ENCODE results near the gene NSRP1.

The NSRP1 gene

DNA sequence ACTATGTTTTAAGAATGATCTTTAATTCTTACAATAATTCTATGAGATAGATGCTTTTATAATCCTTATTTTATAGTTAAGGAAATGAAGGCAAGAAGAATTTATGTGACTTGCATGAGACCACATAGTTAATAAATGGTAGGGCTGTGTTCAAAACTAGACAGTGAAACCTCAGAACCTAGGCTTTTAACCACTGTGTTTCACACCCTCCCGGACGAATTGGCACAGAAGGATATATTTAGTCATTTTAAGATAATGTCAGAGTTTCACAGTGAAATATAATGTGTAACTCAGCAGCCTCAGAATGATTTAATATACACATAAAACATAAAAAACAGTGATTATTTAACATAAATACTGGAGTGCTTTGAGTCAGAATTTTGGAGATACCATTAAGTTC, 57.0 kb downstream of the NSRP1 start:
- no peak for DNase-seq (ENCODE audit: low read depth)
- TF ChIP-seq POLR2A (IDR thresholded peaks at IDR 0.05; ENCODE audit: extremely low read depth, insufficient read length), result no peak
- TF ChIP-seq, protein P1, sequence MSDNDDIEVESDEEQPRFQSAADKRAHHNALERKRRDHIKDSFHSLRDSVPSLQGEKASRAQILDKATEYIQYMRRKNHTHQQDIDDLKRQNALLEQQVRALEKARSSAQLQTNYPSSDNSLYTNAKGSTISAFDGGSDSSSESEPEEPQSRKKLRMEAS (IDR thresholded peaks at IDR 0.05; ENCODE audit: low read depth, low read length), result no peak
- TF ChIP-seq CTCF (IDR thresholded peaks at IDR 0.05; ENCODE audit: low read depth, low read length), result no peak
- no peak for TF ChIP-seq MYC (IDR thresholded peaks at IDR 0.05; ENCODE audit: low read depth, low read length)
- H3K4me3 ChIP-seq (ENCODE audit: low read depth, low read length), result no peak overlapping the region

DNA sequence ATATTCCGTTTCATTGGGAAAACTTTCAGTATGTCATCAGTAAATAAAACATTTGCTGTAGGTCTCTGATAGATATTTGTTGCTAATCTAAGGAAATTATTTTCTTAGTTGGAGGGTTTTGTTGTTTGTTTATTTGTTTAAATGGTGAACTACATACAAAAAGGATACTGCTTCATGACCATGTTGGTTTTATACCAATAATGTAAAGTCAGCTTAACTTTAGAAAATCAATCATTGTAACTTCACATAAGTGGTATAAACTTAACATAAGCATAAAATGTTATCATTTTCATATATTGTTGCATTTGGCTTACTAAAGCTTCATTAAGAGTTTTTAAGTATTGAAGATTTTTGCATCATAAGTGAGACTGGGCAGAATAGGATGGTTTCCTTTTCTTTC, 57.9 kb downstream of the NSRP1 start:
- no peak for TF ChIP-seq MYC (IDR thresholded peaks at IDR 0.05; ENCODE audit: low read depth, low read length)
- no peak for DNase-seq (ENCODE audit: low read depth)
- H3K4me3 ChIP-seq (ENCODE audit: low read depth, low read length), result no peak overlapping the region

DNA sequence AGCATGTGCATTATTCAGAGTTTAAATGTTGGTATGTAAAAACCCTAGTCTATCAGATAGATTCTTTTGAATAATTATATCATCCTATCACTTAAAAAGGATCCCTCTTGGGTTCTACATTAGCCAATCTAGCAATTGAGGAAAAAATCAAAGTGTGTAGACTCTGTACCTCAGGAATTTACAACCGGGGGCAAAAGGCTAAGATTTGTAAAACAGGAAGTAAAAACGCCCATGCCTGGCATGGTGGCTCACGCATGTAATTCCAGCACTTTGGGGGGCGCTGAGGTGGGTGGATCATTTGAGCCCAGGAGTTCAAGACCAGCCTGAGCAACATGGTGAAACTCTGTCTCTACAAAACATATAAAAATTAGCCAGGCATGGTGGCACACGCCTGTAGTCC, 60.2 kb downstream of the NSRP1 start:
- no peak for DNase-seq (ENCODE audit: low read depth)
- H3K4me3 ChIP-seq (ENCODE audit: low read depth, low read length), result no peak overlapping the region
- TF ChIP-seq MYC (IDR thresholded peaks at IDR 0.05; ENCODE audit: low read depth, low read length) (no peak), CTCF (IDR thresholded peaks at IDR 0.05; ENCODE audit: low read depth, low read length) (no peak), POLR2A (IDR thresholded peaks at IDR 0.05; ENCODE audit: extremely low read depth, insufficient read length) (no peak)
- TF ChIP-seq, protein P1 (IDR thresholded peaks at IDR 0.05; ENCODE audit: low read depth, low read length), result no peak

DNA sequence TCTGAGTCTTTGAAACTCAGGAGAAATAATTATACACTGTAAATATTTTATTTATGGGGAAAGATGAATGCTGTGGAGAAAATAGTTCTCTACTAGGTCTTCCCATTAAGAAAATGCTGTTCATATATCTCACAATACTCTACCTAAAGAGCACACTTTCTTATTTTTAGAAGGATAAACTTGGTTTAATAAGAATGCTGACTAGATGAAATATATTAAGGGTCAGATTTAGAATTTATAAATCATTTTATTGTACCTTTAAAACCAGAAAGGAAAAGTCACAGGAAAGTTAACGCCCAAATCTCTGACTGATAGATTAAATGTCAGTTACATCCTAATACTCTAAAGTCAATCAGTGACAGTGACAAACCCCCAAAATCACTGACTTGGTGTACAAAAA, 70.1 kb downstream of the NSRP1 start:
- DNase-seq (ENCODE audit: low read depth), result no peak
- TF ChIP-seq MYC (IDR thresholded peaks at IDR 0.05; ENCODE audit: low read depth, low read length), result no peak
- no peak for TF ChIP-seq POLR2A (IDR thresholded peaks at IDR 0.05; ENCODE audit: extremely low read depth, insufficient read length)
- TF ChIP-seq, protein P1 (IDR thresholded peaks at IDR 0.05; ENCODE audit: low read depth, low read length), result no peak
- no peak for TF ChIP-seq CTCF (IDR thresholded peaks at IDR 0.05; ENCODE audit: low read depth, low read length)
- no peak overlapping the region for H3K4me3 ChIP-seq (ENCODE audit: low read depth, low read length)

GRCh38 chr17:30187573-30187972, 71.0 kb downstream of the NSRP1 start:
- DNase-seq (ENCODE audit: low read depth), result no peak
- no peak overlapping the region for H3K4me3 ChIP-seq (ENCODE audit: low read depth, low read length)
- TF ChIP-seq MYC (IDR thresholded peaks at IDR 0.05; ENCODE audit: low read depth, low read length) (no peak), CTCF (IDR thresholded peaks at IDR 0.05; ENCODE audit: low read depth, low read length) (no peak), POLR2A (IDR thresholded peaks at IDR 0.05; ENCODE audit: extremely low read depth, insufficient read length) (no peak)
- TF ChIP-seq, protein P1 (IDR thresholded peaks at IDR 0.05; ENCODE audit: low read depth, low read length), result no peak

GRCh38 chr17:30188211-30188939, 71.8 kb downstream of the NSRP1 start:
- TF ChIP-seq POLR2A (IDR thresholded peaks at IDR 0.05; ENCODE audit: extremely low read depth, insufficient read length) (no peak), MYC (IDR thresholded peaks at IDR 0.05; ENCODE audit: low read depth, low read length) (no peak)
- TF ChIP-seq, protein P1 (IDR thresholded peaks at IDR 0.05; ENCODE audit: low read depth, low read length), result no peak
- H3K4me3 ChIP-seq (ENCODE audit: low read depth, low read length), result no peak overlapping the region
- DNase-seq (ENCODE audit: low read depth), result no peak
